Activated CD4-positive, alpha-beta T cell treated with anti-CD3 and anti-CD28 coated beads for 48 hours (primary cell): ENCODE data around the gene RIMS4.
"Not testable (repeated sequence)": the region's sequence is repeated elsewhere in the genome, so short reads cannot be mapped to it uniquely, and the experiment has no call there.

Experiments used
- DNase-seq: peaks from one replicate; pipeline ENCODE4 v3.0.0-alpha.2; 2020

The RIMS4 gene

GRCh38 chr20:44829688-44830087 lies 19.3 kb upstream of the RIMS4 start:
- DNase-seq = no peak

- no peak for DNase-seq
These were observed 18.3 kb upstream of the RIMS4 start for GRCh38 chr20:44828640-44829039.

- no peak for DNase-seq
These were observed 17.1 kb upstream of the RIMS4 start for GRCh38 chr20:44827401-44827800.

- DNase-seq = not testable (repeated sequence)
These were observed 11.2 kb upstream of the RIMS4 start for GRCh38 chr20:44821576-44821975.

- DNase-seq = no peak
These were observed 9.6 kb upstream of the RIMS4 start for GRCh38 chr20:44819936-44820335.

GRCh38 chr20:44817143-44817910 lies 7.0 kb upstream of the RIMS4 start:
- DNase-seq = no peak

- no peak for DNase-seq
These were observed 4.6 kb upstream of the RIMS4 start for GRCh38 chr20:44814937-44815336.

- DNase-seq = no peak
These were observed 872 bp upstream of the RIMS4 start for GRCh38 chr20:44811150-44811685.

GRCh38 chr20:44810061-44810390 lies 320 bp downstream of the RIMS4 start:
- DNase-seq = peak; percentile 10

- DNase-seq = no peak
These were observed 826 bp downstream of the RIMS4 start for GRCh38 chr20:44809380-44810060.

- DNase-seq = no peak
These were observed 2.7 kb downstream of the RIMS4 start for GRCh38 chr20:44807684-44808056.

GRCh38 chr20:44807051-44807683 lies 3.2 kb downstream of the RIMS4 start:
- no peak for DNase-seq

GRCh38 chr20:44805979-44806620 lies 4.2 kb downstream of the RIMS4 start:
- no peak for DNase-seq

GRCh38 chr20:44805335-44805978 lies 4.9 kb downstream of the RIMS4 start:
- no peak for DNase-seq

GRCh38 chr20:44803383-44803941 lies 6.9 kb downstream of the RIMS4 start:
- DNase-seq = no peak

GRCh38 chr20:44802702-44803101 lies 7.6 kb downstream of the RIMS4 start:
- DNase-seq = no peak

GRCh38 chr20:44800391-44801046 lies 9.8 kb downstream of the RIMS4 start:
- peak; percentile 8 for DNase-seq

GRCh38 chr20:44799691-44800090 lies 10.7 kb downstream of the RIMS4 start:
- DNase-seq = no peak

- no peak for DNase-seq
These were observed 13.4 kb downstream of the RIMS4 start for GRCh38 chr20:44796758-44797457.

GRCh38 chr20:44796311-44796710 lies 14.0 kb downstream of the RIMS4 start:
- no peak for DNase-seq

- DNase-seq = no peak
These were observed 14.5 kb downstream of the RIMS4 start for GRCh38 chr20:44795836-44796235.
